ENCODE data around the gene SYT14.

The SYT14 gene

GRCh38 chr1:209937996-209938959 is at the start of gene SYT14:
SYT14 (plus strand) TSS chr1:209938217; CDS start chr1:209938265, 48 bp downstream.
- TF ChIP-seq FOXM1 (IDR thresholded peaks at IDR 0.05; ENCODE audit: borderline replicate concordance, low read depth), result no peak
- no peak for TF ChIP-seq USF1 (IDR thresholded peaks at IDR 0.05)
- TF ChIP-seq MAX (IDR thresholded peaks at IDR 0.05), result no peak
- TF ChIP-seq EGR1 (IDR thresholded peaks at IDR 0.05), result no peak
- TF ChIP-seq RAD21 (IDR thresholded peaks at IDR 0.05; ENCODE audit: low read depth), result no peak
- no peak for TF ChIP-seq TEAD4 (IDR thresholded peaks at IDR 0.05)
- no peak for TF ChIP-seq ZBTB7A (IDR thresholded peaks at IDR 0.05; ENCODE audit: low read depth)
- no peak for TF ChIP-seq TAF1 (IDR thresholded peaks at IDR 0.05; ENCODE audit: low read depth)
- no peak for TF ChIP-seq NFIC (IDR thresholded peaks at IDR 0.05)
- TF ChIP-seq YY1 (IDR thresholded peaks at IDR 0.05; ENCODE audit: low read depth), result no peak
- TF ChIP-seq CEBPB (IDR thresholded peaks at IDR 0.05), result no peak
- TF ChIP-seq CREB1 (IDR thresholded peaks at IDR 0.05; ENCODE audit: low read depth), result no peak
- TF ChIP-seq, protein P1, sequence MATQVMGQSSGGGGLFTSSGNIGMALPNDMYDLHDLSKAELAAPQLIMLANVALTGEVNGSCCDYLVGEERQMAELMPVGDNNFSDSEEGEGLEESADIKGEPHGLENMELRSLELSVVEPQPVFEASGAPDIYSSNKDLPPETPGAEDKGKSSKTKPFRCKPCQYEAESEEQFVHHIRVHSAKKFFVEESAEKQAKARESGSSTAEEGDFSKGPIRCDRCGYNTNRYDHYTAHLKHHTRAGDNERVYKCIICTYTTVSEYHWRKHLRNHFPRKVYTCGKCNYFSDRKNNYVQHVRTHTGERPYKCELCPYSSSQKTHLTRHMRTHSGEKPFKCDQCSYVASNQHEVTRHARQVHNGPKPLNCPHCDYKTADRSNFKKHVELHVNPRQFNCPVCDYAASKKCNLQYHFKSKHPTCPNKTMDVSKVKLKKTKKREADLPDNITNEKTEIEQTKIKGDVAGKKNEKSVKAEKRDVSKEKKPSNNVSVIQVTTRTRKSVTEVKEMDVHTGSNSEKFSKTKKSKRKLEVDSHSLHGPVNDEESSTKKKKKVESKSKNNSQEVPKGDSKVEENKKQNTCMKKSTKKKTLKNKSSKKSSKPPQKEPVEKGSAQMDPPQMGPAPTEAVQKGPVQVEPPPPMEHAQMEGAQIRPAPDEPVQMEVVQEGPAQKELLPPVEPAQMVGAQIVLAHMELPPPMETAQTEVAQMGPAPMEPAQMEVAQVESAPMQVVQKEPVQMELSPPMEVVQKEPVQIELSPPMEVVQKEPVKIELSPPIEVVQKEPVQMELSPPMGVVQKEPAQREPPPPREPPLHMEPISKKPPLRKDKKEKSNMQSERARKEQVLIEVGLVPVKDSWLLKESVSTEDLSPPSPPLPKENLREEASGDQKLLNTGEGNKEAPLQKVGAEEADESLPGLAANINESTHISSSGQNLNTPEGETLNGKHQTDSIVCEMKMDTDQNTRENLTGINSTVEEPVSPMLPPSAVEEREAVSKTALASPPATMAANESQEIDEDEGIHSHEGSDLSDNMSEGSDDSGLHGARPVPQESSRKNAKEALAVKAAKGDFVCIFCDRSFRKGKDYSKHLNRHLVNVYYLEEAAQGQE (IDR thresholded peaks at IDR 0.05; ENCODE audit: low read depth), result no peak
- TF ChIP-seq TCF12 (IDR thresholded peaks at IDR 0.05; ENCODE audit: low read depth), result no peak
- no peak for TF ChIP-seq EP300 (IDR thresholded peaks at IDR 0.05; ENCODE audit: borderline replicate concordance)

GRCh38 chr1:209889077-209889418 is 49.0 kb upstream of the SYT14 start:
- TF ChIP-seq EP300 (IDR thresholded peaks at IDR 0.05; ENCODE audit: borderline replicate concordance), result no peak
- TF ChIP-seq TAF1 (IDR thresholded peaks at IDR 0.05; ENCODE audit: low read depth), result no peak
- no peak for TF ChIP-seq EGR1 (IDR thresholded peaks at IDR 0.05)
- TF ChIP-seq MAX (IDR thresholded peaks at IDR 0.05), result no peak
- TF ChIP-seq CREB1 (IDR thresholded peaks at IDR 0.05; ENCODE audit: low read depth), result no peak
- TF ChIP-seq NFIC (IDR thresholded peaks at IDR 0.05), result no peak
- no peak for TF ChIP-seq YY1 (IDR thresholded peaks at IDR 0.05; ENCODE audit: low read depth)
- TF ChIP-seq, protein P1 (IDR thresholded peaks at IDR 0.05; ENCODE audit: low read depth), result no peak

DNA sequence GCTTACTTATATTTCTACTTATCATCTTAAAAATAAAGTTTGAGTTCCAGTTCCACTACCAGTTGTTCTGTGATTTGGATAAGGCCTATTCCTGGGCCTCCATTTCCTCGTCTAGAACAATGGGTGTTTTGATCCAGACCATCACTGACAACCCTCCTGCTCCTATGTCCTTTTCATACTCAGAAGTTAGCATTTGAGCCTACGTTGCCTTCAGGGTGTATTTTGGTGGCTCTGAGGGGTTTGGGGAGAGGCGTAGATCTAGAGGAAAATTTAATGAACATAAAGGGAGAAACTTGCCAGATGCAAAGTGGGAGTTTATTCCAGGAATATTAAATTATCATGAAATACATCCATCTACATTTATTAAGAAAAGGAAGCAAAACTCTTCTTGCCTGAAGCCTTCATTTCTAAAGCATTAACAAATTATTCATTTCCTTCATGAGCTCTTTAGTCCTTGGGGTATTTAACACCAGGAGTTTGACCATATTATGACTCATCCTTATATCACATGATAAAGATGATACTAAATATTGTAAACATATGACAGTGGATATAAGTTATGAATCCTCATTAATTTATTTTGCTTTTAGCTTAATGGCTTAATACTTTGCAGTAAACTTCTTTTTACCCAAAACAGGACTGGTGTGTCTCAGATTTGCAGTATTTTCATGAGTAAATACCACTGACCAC is 47.2 kb upstream of the SYT14 start:
- TF ChIP-seq MAX (IDR thresholded peaks at IDR 0.05) (no peak), NFIC (IDR thresholded peaks at IDR 0.05) (no peak), TCF12 (IDR thresholded peaks at IDR 0.05; ENCODE audit: low read depth) (no peak), EGR1 (IDR thresholded peaks at IDR 0.05) (no peak), CREB1 (IDR thresholded peaks at IDR 0.05; ENCODE audit: low read depth) (no peak), YY1 (IDR thresholded peaks at IDR 0.05; ENCODE audit: low read depth) (no peak), RAD21 (IDR thresholded peaks at IDR 0.05; ENCODE audit: low read depth) (no peak)
- TF ChIP-seq, protein P1 (IDR thresholded peaks at IDR 0.05; ENCODE audit: low read depth), result no peak

- no peak for TF ChIP-seq FOXM1 (IDR thresholded peaks at IDR 0.05; ENCODE audit: borderline replicate concordance, low read depth)
- no peak for TF ChIP-seq USF1 (IDR thresholded peaks at IDR 0.05)
- no peak for TF ChIP-seq TCF12 (IDR thresholded peaks at IDR 0.05; ENCODE audit: low read depth)
Observed at GRCh38 chr1:209893751-209894150, 44.3 kb upstream of the SYT14 start.

All from Ishikawa (cell line).